ENCODE results near the gene FSTL5. TPM values are rescaled to one million over a fixed set of nuclear protein-coding genes. Genes with fewer than 3 reads are reported as not detected.
A peak's percentile ranks its signal among the peaks of the same experiment; 100 is the strongest.

The FSTL5 gene
- total and polyA plus RNA-seq, 10 of the 15 experiments (the other 5 are each of a cell fraction or from before 2014, with no cell fraction given) = 0.04 to 2.4 (median 0.08) TPM; not detected in 4

DNA sequence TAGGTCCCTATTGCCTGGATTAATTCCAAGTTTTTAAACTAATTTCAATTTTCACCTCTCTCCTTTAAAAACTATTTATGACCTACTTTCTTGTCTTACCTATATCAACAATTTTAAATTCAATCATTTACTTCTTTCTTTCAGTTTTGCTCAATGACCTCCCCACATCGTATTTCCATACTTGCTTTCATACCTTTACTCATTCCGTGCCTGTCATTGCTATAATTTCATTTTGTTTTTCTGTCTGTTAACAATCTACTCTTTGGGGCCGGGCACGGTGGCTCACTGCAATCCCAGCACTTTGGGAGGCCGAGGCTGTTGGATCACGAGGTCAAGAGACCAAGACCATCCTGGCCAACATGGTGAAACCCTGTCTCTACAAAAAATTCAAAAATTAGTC is 781.1 kb downstream of the FSTL5 start:
- H3K4me3 ChIP-seq = no peak overlapping the region; the same call in 1 of the 2 replicates
- H3K27me3 ChIP-seq (replicated peaks in 1 of 2; ENCODE audit: control insufficient read depth in 2 of 2, insufficient read depth in 2 of 2, low read length in 1 of 2) = no peaks in the 10 kb centered on the region
- H4K20me1 ChIP-seq (ENCODE audit: control insufficient read depth, insufficient read depth) = no peaks in the 10 kb centered on the region
- intact Hi-C loops (cut with micrococcal nuclease; ENCODE audit: unreplicated experiment) = loop anchor here (5.0 kb wide), 1 partner anchor 175 kb away; no protein-coding TSS in a partner anchor
- no peak overlapping the region for H2AFZ ChIP-seq (ENCODE audit: control insufficient read depth, low read depth, low read length)
- DNase-seq (ENCODE audit: low read depth, low spot score) (no peak), ATAC-seq (peak; percentile 49), FAIRE-seq (no peak)
- H3K36me3 ChIP-seq (ENCODE audit: control insufficient read depth in 2 of 2, insufficient read depth in 2 of 2, low read length in 1 of 2) = no peaks in the 10 kb centered on the region
- no peak overlapping the region for H3K27ac ChIP-seq (ENCODE audit: control insufficient read depth, insufficient read depth)
- SMC1A ChIA-PET (ENCODE audit: uncharacterized antibody, unreplicated experiment) = interaction anchor here (1.0 to 1.8 kb wide), 3 partner anchors 23 to 172 kb away, joined by 4 to 6 read pairs (median 5); no protein-coding TSS in a partner anchor
- BruUV-seq (replicated peaks) = no TSS peak
- no peak for TF ChIP-seq ZNF217 (IDR thresholded peaks at IDR 0.05)
- no peak for TF ChIP-seq ZNF207 (IDR thresholded peaks at IDR 0.05; ENCODE audit: borderline replicate concordance)
- no peak for TF ChIP-seq SMC3 (IDR thresholded peaks at IDR 0.05; ENCODE audit: borderline replicate concordance, low read length)
- no peak for TF ChIP-seq RELA (IDR thresholded peaks at IDR 0.05; ENCODE audit: borderline replicate concordance, partially characterized antibody)
- no peak for TF ChIP-seq SUZ12 (IDR thresholded peaks at IDR 0.05; ENCODE audit: unreplicated experiment)
- no peak for TF ChIP-seq YBX1 (IDR thresholded peaks at IDR 0.05)
- no peak for TF ChIP-seq YY1 (IDR thresholded peaks at IDR 0.05; ENCODE audit: low read depth, low read length)
- no peak for TF ChIP-seq FOXM1 (IDR thresholded peaks at IDR 0.05; ENCODE audit: low read depth, low read length)
- TF ChIP-seq, protein P1, sequence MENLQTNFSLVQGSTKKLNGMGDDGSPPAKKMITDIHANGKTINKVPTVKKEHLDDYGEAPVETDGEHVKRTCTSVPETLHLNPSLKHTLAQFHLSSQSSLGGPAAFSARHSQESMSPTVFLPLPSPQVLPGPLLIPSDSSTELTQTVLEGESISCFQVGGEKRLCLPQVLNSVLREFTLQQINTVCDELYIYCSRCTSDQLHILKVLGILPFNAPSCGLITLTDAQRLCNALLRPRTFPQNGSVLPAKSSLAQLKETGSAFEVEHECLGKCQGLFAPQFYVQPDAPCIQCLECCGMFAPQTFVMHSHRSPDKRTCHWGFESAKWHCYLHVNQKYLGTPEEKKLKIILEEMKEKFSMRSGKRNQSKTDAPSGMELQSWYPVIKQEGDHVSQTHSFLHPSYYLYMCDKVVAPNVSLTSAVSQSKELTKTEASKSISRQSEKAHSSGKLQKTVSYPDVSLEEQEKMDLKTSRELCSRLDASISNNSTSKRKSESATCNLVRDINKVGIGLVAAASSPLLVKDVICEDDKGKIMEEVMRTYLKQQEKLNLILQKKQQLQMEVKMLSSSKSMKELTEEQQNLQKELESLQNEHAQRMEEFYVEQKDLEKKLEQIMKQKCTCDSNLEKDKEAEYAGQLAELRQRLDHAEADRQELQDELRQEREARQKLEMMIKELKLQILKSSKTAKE (IDR thresholded peaks at IDR 0.05; ENCODE audit: low read depth, poor library complexity, severe bottlenecking) = no peak
- no peak for TF ChIP-seq NFYB (IDR thresholded peaks at IDR 0.05; ENCODE audit: insufficient read depth, low read depth, low read length)
- TF ChIP-seq, protein P2, sequence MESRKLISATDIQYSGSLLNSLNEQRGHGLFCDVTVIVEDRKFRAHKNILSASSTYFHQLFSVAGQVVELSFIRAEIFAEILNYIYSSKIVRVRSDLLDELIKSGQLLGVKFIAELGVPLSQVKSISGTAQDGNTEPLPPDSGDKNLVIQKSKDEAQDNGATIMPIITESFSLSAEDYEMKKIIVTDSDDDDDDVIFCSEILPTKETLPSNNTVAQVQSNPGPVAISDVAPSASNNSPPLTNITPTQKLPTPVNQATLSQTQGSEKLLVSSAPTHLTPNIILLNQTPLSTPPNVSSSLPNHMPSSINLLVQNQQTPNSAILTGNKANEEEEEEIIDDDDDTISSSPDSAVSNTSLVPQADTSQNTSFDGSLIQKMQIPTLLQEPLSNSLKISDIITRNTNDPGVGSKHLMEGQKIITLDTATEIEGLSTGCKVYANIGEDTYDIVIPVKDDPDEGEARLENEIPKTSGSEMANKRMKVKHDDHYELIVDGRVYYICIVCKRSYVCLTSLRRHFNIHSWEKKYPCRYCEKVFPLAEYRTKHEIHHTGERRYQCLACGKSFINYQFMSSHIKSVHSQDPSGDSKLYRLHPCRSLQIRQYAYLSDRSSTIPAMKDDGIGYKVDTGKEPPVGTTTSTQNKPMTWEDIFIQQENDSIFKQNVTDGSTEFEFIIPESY (IDR thresholded peaks at IDR 0.05) = no peak
- no peaks in the 10 kb centered on the region for H3K79me2 ChIP-seq (ENCODE audit: control insufficient read depth, insufficient read depth, low read length)
- H3K4me2 ChIP-seq (ENCODE audit: control insufficient read depth, insufficient read depth) = no peak overlapping the region
- POLR2A ChIA-PET = no interaction called here
- WGBS (ENCODE audit: insufficient coverage, insufficient replicate concordance, low lambda C conversion rate, missing lambda C conversion rate) = 19% methylated on average over 6 of the region's 6 CpGs
- RAD21 ChIA-PET (ENCODE audit: unreplicated experiment) = no interaction called here
- no peak overlapping the region for H3K9ac ChIP-seq (ENCODE audit: control insufficient read depth, insufficient read depth, low read length)
- in situ Hi-C loops (cut with MboI) = no loop called here
- no peaks in the 10 kb centered on the region for H3K9me3 ChIP-seq (replicated peaks; ENCODE audit: control insufficient read depth, insufficient read depth, low read length)
- CTCF ChIA-PET = no interaction called here
- no peaks in the 10 kb centered on the region for H3K4me1 ChIP-seq (ENCODE audit: control insufficient read depth, insufficient read depth, low read length)

Data from GM12878 (cell line).